Caco-2 (cell line): ENCODE data around the gene RNF217. TPM values are rescaled to one million over a fixed set of nuclear protein-coding genes. Genes with fewer than 3 reads are reported as not detected.

Experiments
- BruUV-seq: library from RNA; stranded (reverse); fragments of 400-500 nt; replicated peaks from 2 replicates; lab custom pipeline; 2021; lab: Mats Ljungman, UMichigan
- CTCF ChIA-PET: fragments of 300-600 bp; sonication (Branson Sonifier 250); formaldehyde crosslinking; loops from one replicate; lab custom pipeline; 2022; ENCODE audit warnings: antibody characterized with exemption; lab: Charles Lee
- POLR2A ChIA-PET: fragments of 300-600 bp; sonication (Branson Sonifier 250); formaldehyde crosslinking; loops from one replicate; lab custom pipeline; 2022; ENCODE audit warnings: antibody characterized with exemption; lab: Charles Lee
- DNase-seq, 2 experiments: peaks; one replicate each; pipeline versions ENCODE4 v3.0.0 to v3.0.0-alpha.2; 2020 to 2022
- H3K27me3 ChIP-seq: replicated peaks from 2 replicates; pipeline ENCODE4 v1.6.0; 2011; ENCODE audit warnings: low read length; ENCODE audit not compliant: control insufficient read depth, insufficient read depth
- H3K36me3 ChIP-seq: 2 replicates; pipeline ENCODE4 v1.5.1; 2011; ENCODE audit warnings: low read length; ENCODE audit not compliant: control insufficient read depth, insufficient read depth
- H3K4me1 ChIP-seq: fragments of 250-450 bp; sonication (Bioruptor Pico); 2 replicates; pipeline ENCODE4 v1.5.1; 2020; ENCODE audit warnings: mild to moderate bottlenecking
- H3K4me3 ChIP-seq: 2 replicates; pipeline ENCODE4 v1.5.1; 2011; ENCODE audit warnings: low read depth, mild to moderate bottlenecking, control low read depth, low read length
- H3K9me3 ChIP-seq: fragments of 250-450 bp; sonication (Bioruptor Pico); 2 replicates; pipeline ENCODE4 v1.5.1; 2020; ENCODE audit warnings: mild to moderate bottlenecking, moderate library complexity
- H3K27ac Mint-ChIP-seq: one replicate; pipeline ENCODE4 v1.8.0; 2022; ENCODE audit warnings: mixed read lengths; ENCODE audit not compliant: unreplicated experiment
- H3K27me3 Mint-ChIP-seq: one replicate; pipeline ENCODE4 v1.8.0; 2022; ENCODE audit warnings: mixed read lengths; ENCODE audit not compliant: insufficient read depth, unreplicated experiment
- H3K36me3 Mint-ChIP-seq: one replicate; pipeline ENCODE4 v1.8.0; 2022; ENCODE audit warnings: mild to moderate bottlenecking, mixed read lengths; ENCODE audit not compliant: insufficient read depth, unreplicated experiment
- H3K4me1 Mint-ChIP-seq: one replicate; pipeline ENCODE4 v1.8.0; 2022; ENCODE audit warnings: low read depth, mixed read lengths; ENCODE audit not compliant: unreplicated experiment
- H3K4me3 Mint-ChIP-seq: one replicate; pipeline ENCODE4 v1.8.0; 2022; ENCODE audit warnings: mild to moderate bottlenecking, moderate library complexity, mixed read lengths; ENCODE audit not compliant: unreplicated experiment
- H3K9me3 Mint-ChIP-seq: one replicate; pipeline ENCODE4 v1.8.0; 2022; ENCODE audit warnings: mixed read lengths; ENCODE audit not compliant: unreplicated experiment
- CTCF ChIP-seq, 2 experiments: fragments of 200-600 bp in 1 of 2; IDR thresholded peaks; 1 replicate in 1 of 2; 2 replicates in 1 of 2; pipeline versions ENCODE4 v1.5.1 to v1.8.0; 2011 to 2022; ENCODE audit warnings: antibody characterized with exemption in 1 of 2, control low read depth in 1 of 2, inconsistent platforms in 1 of 2, low read depth in 1 of 2, low read length in 1 of 2, mild to moderate bottlenecking in 1 of 2, moderate library complexity in 1 of 2; ENCODE audit not compliant: insufficient read depth in 1 of 2, severe bottlenecking in 1 of 2, unreplicated experiment in 1 of 2
- intact Hi-C: fragments of 100-400 bp; cut with micrococcal nuclease; formaldehyde crosslinking; loops from one replicate; pipeline ENCODE4 v1.10.0; 2022; ENCODE audit not compliant: unreplicated experiment
- total RNA-seq: library from RNA; stranded (reverse); gene quantifications from 2 replicates; pipeline ENCODE4 v1.2.3, GENCODE V29; 2022

RNF217 gene
- total RNA-seq, 1 experiment from 2014 or later = 0.09 TPM

- Histone ChIP-seq H3K27me3 (no peaks in the 10 kb centered on the region), H3K36me3 (no peaks in the 10 kb centered on the region), H3K9me3 (no peaks in the 10 kb centered on the region), H3K4me1 (no peaks in the 10 kb centered on the region), H3K4me3 (no peak overlapping the region)
- no peaks in the 10 kb centered on the region for H3K36me3 Mint-ChIP-seq
- DNase-seq = no peak
- H3K9me3 Mint-ChIP-seq = no peaks in the 10 kb centered on the region
- POLR2A ChIA-PET = no interaction called here
- H3K27me3 Mint-ChIP-seq = no peaks in the 10 kb centered on the region
- H3K4me1 Mint-ChIP-seq = no peaks in the 10 kb centered on the region
- intact Hi-C loops = no loop called here
- no peak for TF ChIP-seq CTCF (IDR thresholded peaks at IDR 0.05; ENCODE audit: insufficient read depth in 1 of 2, low read depth in 1 of 2, low read length in 1 of 2, severe bottlenecking in 1 of 2, unreplicated experiment in 1 of 2)
- BruUV-seq = no TSS peak
- no peak overlapping the region for H3K27ac Mint-ChIP-seq
- H3K4me3 Mint-ChIP-seq = no peak overlapping the region
- CTCF ChIA-PET = no interaction called here
These were observed 8.5 kb downstream of the RNF217 start for GRCh38 chr6:124970763-124971162.

GRCh38 chr6:124973780-124974179 is 11.5 kb downstream of the RNF217 start:
- Mint-ChIP-seq H3K9me3 (peaks cover 5% of the 10 kb centered on the region), H3K4me1 (no peaks in the 10 kb centered on the region), H3K36me3 (no peaks in the 10 kb centered on the region), H3K27me3 (no peaks in the 10 kb centered on the region), H3K4me3 (no peak overlapping the region), H3K27ac (no peak overlapping the region)
- BruUV-seq = no TSS peak
- DNase-seq = no peak
- intact Hi-C loops = no loop called here
- Histone ChIP-seq H3K36me3 (no peaks in the 10 kb centered on the region), H3K4me1 (no peaks in the 10 kb centered on the region), H3K4me3 (no peak overlapping the region), H3K27me3 (no peaks in the 10 kb centered on the region), H3K9me3 (peaks cover 3% of the 10 kb centered on the region; the same call in 1 of the 2 replicates)
- no peak for TF ChIP-seq CTCF (IDR thresholded peaks at IDR 0.05; ENCODE audit: insufficient read depth in 1 of 2, low read depth in 1 of 2, low read length in 1 of 2, severe bottlenecking in 1 of 2, unreplicated experiment in 1 of 2)
- POLR2A ChIA-PET = no interaction called here
- CTCF ChIA-PET = no interaction called here

GRCh38 chr6:124974771-124975377 is 12.6 kb downstream of the RNF217 start:
- ChIA-PET POLR2A (no interaction called here), CTCF (no interaction called here)
- H3K36me3 ChIP-seq = no peaks in the 10 kb centered on the region
- Mint-ChIP-seq H3K27me3 (no peaks in the 10 kb centered on the region), H3K36me3 (no peaks in the 10 kb centered on the region), H3K27ac (no peak overlapping the region), H3K4me3 (no peak overlapping the region), H3K4me1 (no peaks in the 10 kb centered on the region), H3K9me3 (peaks cover 15% of the 10 kb centered on the region)
- no peaks in the 10 kb centered on the region for H3K4me1 ChIP-seq
- H3K9me3 ChIP-seq = peaks cover 3% of the 10 kb centered on the region; the same call in 1 of the 2 replicates
- intact Hi-C loops = no loop called here
- no peak for DNase-seq
- no TSS peak for BruUV-seq
- H3K4me3 ChIP-seq = no peak overlapping the region
- no peaks in the 10 kb centered on the region for H3K27me3 ChIP-seq
- no peak for TF ChIP-seq CTCF (IDR thresholded peaks at IDR 0.05; ENCODE audit: insufficient read depth in 1 of 2, low read depth in 1 of 2, low read length in 1 of 2, severe bottlenecking in 1 of 2, unreplicated experiment in 1 of 2)
